Skeletal muscle satellite cell (primary cell): ENCODE data around the gene TNK1.
"Not testable (repeated sequence)": the region's sequence is repeated elsewhere in the genome, so short reads cannot be mapped to it uniquely, and the experiment has no call there.

Experiments
- H3K27me3 ChIP-seq: 2 replicates; pipeline ENCODE4 v1.7.0; 2013; ENCODE audit warnings: low read length; ENCODE audit not compliant: control insufficient read depth, insufficient read depth
- H3K36me3 ChIP-seq: 2 replicates; pipeline ENCODE4 v1.7.0; 2013; ENCODE audit warnings: mild to moderate bottlenecking, control low read depth, low read length; ENCODE audit not compliant: insufficient read depth
- H3K4me1 ChIP-seq: 2 replicates; pipeline ENCODE4 v1.7.0; 2013; ENCODE audit warnings: low read length; ENCODE audit not compliant: control insufficient read depth, insufficient read depth
- H3K4me2 ChIP-seq: 2 replicates; pipeline ENCODE4 v1.7.0; 2013; ENCODE audit warnings: mild to moderate bottlenecking, low read length
- H3K4me3 ChIP-seq: 2 replicates; pipeline ENCODE4 v1.7.0; 2013; ENCODE audit warnings: low read length
- H3K9ac ChIP-seq: 2 replicates; pipeline ENCODE4 v1.7.0; 2013; ENCODE audit warnings: mild to moderate bottlenecking, low read depth, low read length, moderate library complexity
- H3K9me3 ChIP-seq: replicated peaks from 2 replicates; pipeline ENCODE4 v1.7.0; 2013; ENCODE audit warnings: mild to moderate bottlenecking, control low read depth, low read length

The TNK1 gene

DNA sequence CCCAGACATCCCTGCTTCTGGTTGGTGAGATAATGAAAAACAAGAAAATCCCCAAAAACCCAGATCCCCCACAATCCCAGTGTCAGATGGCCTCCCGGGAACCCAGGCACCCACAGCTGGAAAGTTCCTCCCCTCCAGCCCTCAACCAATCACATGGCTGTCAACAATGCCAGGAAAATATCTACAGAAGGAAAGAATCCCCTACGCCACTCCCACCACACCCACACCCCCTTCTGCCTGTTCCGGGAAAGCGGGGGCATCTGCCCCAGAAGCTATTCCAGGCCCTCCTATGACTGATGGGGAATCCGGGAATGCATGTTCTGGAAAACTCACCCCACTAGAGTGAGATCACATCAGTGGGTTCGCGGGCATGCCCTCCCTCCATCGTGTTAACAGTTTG lies 24.1 kb upstream of the TNK1 start:
- Histone ChIP-seq H3K4me3 (no peak overlapping the region), H3K36me3 (no peaks in the 10 kb centered on the region), H3K4me1 (peaks cover 35% of the 10 kb centered on the region), H3K4me2 (no peak overlapping the region), H3K9ac (no peak overlapping the region), H3K27me3 (no peaks in the 10 kb centered on the region), H3K9me3 (no peaks in the 10 kb centered on the region)

DNA sequence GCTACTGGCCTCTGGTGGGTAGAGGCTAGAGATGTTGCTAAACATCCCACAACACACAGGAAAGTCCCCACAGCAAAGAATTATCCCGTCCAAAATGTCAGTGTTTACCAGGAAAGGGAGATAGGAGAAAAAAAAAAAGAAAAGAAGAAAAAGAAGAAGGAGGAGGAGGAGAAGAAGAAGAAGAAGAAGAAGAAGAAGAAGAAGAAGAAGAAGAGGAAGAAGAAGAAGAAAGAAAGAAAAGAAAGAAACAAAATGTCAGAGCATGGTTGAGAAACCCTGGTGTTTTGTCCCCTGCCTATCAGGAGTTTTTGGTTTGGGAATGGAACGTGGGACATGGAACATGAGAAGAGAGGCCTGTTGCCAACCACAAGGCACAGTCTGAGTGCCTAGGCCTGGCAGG lies 23.5 kb upstream of the TNK1 start:
- no peak overlapping the region for H3K4me3 ChIP-seq

DNA sequence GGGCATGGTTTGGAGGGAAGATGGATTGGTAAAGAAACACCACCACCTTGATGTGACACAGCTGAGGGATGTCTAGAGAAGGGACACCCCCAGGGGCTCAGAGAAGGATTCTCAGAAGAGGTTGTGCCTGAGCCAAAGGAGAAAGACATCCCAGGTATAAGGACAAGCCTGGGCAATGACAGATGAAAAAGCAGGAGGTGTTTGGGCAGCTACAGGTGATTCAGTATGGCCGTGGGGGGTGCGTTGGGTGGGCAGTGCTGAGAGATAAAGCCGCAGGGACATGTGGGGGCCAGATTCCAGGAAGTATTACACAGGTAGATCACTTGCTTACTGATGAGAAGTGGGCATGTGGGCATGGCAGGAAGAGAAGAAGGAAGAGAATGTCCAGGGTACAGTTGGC lies 19.0 kb upstream of the TNK1 start:
- H3K36me3 ChIP-seq, result no peaks in the 10 kb centered on the region
- no peak overlapping the region for H3K4me2 ChIP-seq
- H3K9me3 ChIP-seq, result no peaks in the 10 kb centered on the region
- H3K4me1 ChIP-seq, result no peaks in the 10 kb centered on the region
- no peak overlapping the region for H3K9ac ChIP-seq
- no peak overlapping the region for H3K4me3 ChIP-seq
- no peaks in the 10 kb centered on the region for H3K27me3 ChIP-seq

More for the DNA sequence above, 23.5 kb upstream of the TNK1 start:
- no peaks in the 10 kb centered on the region for H3K36me3 ChIP-seq
- no peaks in the 10 kb centered on the region for H3K9me3 ChIP-seq
- no peaks in the 10 kb centered on the region for H3K27me3 ChIP-seq
- no peak overlapping the region for H3K4me2 ChIP-seq
- H3K4me1 ChIP-seq, result peaks cover 35% of the 10 kb centered on the region
- H3K9ac ChIP-seq, result no peak overlapping the region

DNA sequence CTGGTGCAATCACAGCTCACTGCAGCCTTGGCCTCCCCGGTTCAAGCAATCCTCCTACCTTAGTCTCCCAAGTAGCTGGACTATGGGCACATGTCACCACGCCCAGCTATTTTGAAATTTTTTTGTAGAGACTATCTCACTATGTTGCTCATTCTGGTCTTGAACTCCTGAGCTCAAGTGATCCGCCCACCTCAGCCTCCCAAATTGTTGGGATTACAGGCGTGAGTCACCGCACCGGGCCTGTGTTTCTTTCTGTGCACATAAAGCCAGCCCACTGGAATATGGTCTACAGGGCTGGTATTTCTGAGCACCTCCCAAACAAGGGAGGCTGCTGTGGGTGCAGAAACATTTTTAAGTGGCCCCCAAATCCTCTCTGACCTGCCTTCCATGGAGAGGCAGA lies 17.6 kb upstream of the TNK1 start:
- H3K9ac ChIP-seq, result no peak overlapping the region
- no peaks in the 10 kb centered on the region for H3K4me1 ChIP-seq
- no peaks in the 10 kb centered on the region for H3K36me3 ChIP-seq
- H3K4me3 ChIP-seq, result no peak overlapping the region
- H3K27me3 ChIP-seq, result no peaks in the 10 kb centered on the region
- no peak overlapping the region for H3K4me2 ChIP-seq
- no peaks in the 10 kb centered on the region for H3K9me3 ChIP-seq

DNA sequence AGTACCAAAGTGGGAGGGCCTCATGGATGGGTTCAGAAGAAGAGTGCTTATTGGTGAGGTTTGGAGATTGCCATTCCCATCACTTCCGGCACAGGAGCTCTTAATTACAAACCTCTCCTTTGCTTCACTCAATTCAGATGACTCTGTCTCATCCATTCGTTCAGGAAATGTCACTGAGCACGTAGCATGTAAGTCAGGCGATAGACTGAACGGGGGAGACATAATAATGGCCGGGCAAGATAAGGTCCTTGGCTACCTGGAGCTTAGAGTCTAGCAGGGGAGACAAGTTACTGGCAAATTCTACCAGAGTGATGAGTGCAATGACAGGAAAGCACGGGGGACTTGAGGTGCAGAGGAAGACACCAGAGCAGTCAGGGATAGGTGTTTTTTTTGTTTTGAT lies 14.9 kb upstream of the TNK1 start:
- H3K4me1 ChIP-seq, H3K4me3 ChIP-seq, H3K36me3 ChIP-seq, H3K9me3 ChIP-seq, H3K4me2 ChIP-seq, H3K9ac ChIP-seq: not testable (repeated sequence)
- H3K27me3 ChIP-seq, result peaks cover 13% of the 10 kb centered on the region

DNA sequence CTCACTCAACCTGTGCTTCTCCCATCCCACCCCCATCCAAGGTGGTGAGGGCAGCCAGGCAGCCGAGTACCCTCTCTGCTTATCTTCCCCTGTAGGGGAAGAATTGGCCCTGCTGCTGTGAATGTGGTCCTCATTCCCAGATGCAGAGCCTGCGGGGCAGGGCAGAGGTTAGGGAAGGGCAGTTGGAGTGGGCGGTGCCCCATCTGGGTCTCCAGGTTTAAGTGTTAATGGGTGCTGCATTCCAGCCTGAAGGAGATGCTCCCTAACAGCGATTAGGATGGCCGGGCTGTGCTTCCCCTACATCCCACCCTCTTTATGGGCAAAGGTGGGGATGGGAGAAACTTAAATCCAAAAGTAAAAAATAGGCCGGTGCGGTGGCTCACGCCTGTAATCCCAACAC lies 13.8 kb upstream of the TNK1 start:
- no peak overlapping the region for H3K4me3 ChIP-seq
- no peaks in the 10 kb centered on the region for H3K4me1 ChIP-seq
- H3K27me3 ChIP-seq, result peaks cover 13% of the 10 kb centered on the region
- no peaks in the 10 kb centered on the region for H3K36me3 ChIP-seq
- H3K9me3 ChIP-seq, result no peaks in the 10 kb centered on the region
- H3K4me2 ChIP-seq, result no peak overlapping the region
- no peak overlapping the region for H3K9ac ChIP-seq

DNA sequence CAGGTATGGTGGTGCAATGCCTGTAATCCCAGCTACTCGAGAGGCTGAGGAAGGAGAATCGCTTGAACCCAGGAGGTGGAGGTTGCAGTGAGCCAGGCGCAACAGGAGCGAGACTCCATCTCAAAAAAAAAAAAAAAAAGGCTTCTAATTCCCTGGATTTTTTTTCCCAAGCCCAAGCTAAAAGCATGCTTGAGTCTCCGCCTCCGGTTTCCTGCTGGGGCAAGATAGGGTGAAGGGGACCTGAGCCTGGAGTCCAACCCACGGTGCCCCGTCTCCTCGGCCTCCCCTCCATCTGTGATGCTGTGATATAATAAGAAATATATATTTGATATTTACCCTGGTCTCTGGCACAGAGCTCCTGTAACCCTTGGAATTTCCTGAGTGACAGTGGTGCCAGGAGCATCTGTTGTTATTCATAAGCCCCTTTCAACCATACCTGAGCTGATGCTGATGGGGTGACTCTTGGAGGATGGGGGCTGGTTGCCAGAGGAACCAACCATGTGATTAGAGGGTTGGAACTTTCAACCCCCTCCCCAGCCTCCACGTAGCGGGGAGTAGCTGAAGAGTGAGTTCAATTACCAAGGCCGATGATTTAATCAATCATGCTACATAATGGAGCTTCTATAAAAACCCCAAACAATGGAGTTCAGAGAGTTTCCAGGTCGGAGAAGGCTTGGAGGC lies 12.8 kb upstream of the TNK1 start:
- Histone ChIP-seq H3K4me2 (no peak overlapping the region), H3K4me1 (no peaks in the 10 kb centered on the region), H3K27me3 (peaks cover 13% of the 10 kb centered on the region), H3K9ac (no peak overlapping the region), H3K36me3 (no peaks in the 10 kb centered on the region), H3K9me3 (no peaks in the 10 kb centered on the region), H3K4me3 (no peak overlapping the region)

DNA sequence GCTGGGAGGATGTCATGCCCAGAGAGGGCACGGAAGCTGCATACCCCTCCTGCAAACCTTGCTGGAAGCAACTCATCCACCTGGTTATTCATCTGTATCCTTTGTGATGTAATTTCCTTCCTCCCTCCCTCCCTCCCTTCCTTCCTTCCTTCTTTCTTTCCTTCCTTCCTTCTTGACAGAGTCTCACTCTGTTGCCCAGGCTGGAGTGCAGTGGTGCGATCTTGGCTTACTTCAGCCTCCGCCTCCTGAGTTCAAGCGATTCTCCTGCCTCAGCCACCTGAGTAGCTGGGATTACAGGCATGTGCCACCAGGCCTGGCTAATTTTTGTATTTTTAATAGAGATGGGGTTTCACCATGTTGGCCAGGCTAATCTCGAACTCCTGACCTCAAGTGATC lies 12.3 kb upstream of the TNK1 start:
- H3K27me3 ChIP-seq, result peaks cover 13% of the 10 kb centered on the region

DNA sequence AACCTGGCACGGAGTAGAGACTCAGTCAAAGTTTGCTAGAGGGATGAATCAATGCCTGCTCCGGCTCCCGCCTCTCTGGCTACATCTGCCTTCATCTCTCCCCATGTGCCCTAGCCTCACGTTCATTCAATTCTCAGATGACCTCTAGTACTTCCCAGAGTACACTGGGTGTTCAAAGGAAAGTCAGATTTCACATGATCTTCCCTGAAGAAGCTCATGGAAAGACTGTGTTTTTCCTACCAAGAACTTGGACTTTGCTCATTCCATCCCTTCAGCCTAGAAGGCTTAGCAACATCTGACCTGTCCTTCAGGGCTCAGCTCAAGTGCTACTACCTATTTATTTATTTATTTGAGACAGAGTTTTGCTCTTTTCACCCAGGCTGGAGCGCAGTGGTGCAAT lies 11.1 kb upstream of the TNK1 start:
- Histone ChIP-seq H3K4me3 (no peak overlapping the region), H3K36me3 (no peaks in the 10 kb centered on the region), H3K9me3 (no peaks in the 10 kb centered on the region), H3K27me3 (peaks cover 13% of the 10 kb centered on the region), H3K4me2 (no peak overlapping the region), H3K4me1 (no peaks in the 10 kb centered on the region), H3K9ac (no peak overlapping the region)

More for the DNA sequence above, 12.3 kb upstream of the TNK1 start:
- H3K4me1 ChIP-seq, H3K9ac ChIP-seq, H3K36me3 ChIP-seq, H3K4me3 ChIP-seq, H3K9me3 ChIP-seq, H3K4me2 ChIP-seq: not testable (repeated sequence)

DNA sequence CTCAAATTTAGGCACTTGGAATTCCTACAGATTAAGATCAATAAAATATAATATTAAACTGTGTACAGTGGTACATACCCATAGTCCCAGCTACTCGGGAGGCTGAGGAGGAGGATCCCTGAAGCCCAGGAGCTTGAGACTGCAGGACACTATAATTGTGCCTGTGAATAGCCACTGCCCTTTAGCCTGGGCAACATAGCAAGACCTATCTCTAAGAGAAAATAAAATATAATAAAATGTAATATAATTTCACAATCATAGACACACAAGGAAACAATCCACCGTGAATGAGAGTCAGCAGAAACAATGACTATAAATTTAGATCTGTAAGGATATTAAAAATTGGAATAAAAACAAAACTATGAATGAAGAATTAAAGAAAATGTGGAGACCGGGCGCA lies 10.0 kb upstream of the TNK1 start:
- H3K4me2 ChIP-seq, result no peak overlapping the region

DNA sequence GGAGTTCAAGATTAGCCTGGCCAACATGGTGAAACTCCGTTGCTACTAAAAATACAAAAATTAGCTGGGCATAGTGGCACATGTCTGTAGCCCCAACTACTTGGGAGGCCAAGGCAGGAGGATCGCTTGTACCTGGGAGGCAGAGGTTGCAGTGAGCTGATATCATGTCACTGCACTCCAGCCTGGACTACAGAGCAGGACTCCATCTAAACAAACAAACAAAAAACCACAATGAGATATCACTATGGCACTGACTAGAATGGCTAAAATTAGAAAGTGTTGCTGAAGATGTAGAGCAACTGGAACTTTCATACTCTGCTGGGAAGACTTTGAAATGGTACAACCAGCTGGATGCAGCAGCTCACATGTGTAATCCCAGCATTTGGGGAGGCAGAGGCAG lies 6.5 kb upstream of the TNK1 start:
- Histone ChIP-seq H3K4me1 (no peaks in the 10 kb centered on the region), H3K4me3 (no peak overlapping the region), H3K36me3 (no peaks in the 10 kb centered on the region), H3K27me3 (peaks cover 14% of the 10 kb centered on the region), H3K9ac (no peak overlapping the region), H3K9me3 (peaks cover 4% of the 10 kb centered on the region), H3K4me2 (no peak overlapping the region)

More for the DNA sequence above, 10.0 kb upstream of the TNK1 start:
- H3K4me3 ChIP-seq, result no peak overlapping the region
- no peak overlapping the region for H3K9ac ChIP-seq
- no peaks in the 10 kb centered on the region for H3K9me3 ChIP-seq
- H3K27me3 ChIP-seq, result peaks cover 13% of the 10 kb centered on the region
- H3K36me3 ChIP-seq, result no peaks in the 10 kb centered on the region
- no peaks in the 10 kb centered on the region for H3K4me1 ChIP-seq

DNA sequence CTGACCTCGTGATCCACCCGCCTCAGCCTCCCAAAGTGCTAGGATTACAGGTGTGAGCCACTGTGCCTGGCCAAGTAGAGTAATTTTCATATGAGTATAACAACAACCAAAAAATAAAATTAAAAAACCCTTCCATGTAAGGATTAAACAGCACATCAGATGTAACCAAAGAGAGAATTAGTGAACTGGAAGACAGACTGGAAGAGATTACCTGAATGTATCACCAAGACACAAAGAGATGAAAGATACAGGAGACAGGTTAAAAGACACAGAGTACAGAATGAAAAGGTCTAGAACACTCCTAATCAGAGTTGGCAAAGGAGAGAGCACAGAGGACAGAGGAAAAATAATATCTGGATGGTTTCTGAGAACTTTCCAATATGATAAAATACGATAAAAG lies 1.8 kb upstream of the TNK1 start:
- no peaks in the 10 kb centered on the region for H3K36me3 ChIP-seq
- no peak overlapping the region for H3K9ac ChIP-seq
- peaks cover 9% of the 10 kb centered on the region for H3K9me3 ChIP-seq
- H3K4me1 ChIP-seq, result peaks cover 8% of the 10 kb centered on the region
- no peak overlapping the region for H3K4me2 ChIP-seq
- no peak overlapping the region for H3K4me3 ChIP-seq
- H3K27me3 ChIP-seq, result peaks cover 46% of the 10 kb centered on the region
